HG03280 (cell line): Measurements from ENCODE around the gene TPBG.

Experiments
- ATAC-seq: cut with Tn5 transposase; IDR thresholded peaks from one replicate; pipeline ENCODE4 v1.9.1; 2021; ENCODE audit warnings: mild to moderate bottlenecking, moderate library complexity; ENCODE audit not compliant: unreplicated experiment

TPBG gene

GRCh38 chr6:82363428-82364086 is at the start of gene TPBG:
Gene TPBG (plus strand): TSS chr6:82363817. CDS start chr6:82364962, 1,145 bp downstream.
- no peak for ATAC-seq

- ATAC-seq: no peak
These were observed 41.2 kb upstream of the TPBG start for GRCh38 chr6:82322386-82322785.

GRCh38 chr6:82329766-82330165 is 33.9 kb upstream of the TPBG start:
- no peak for ATAC-seq

GRCh38 chr6:82330171-82330804 is 33.3 kb upstream of the TPBG start:
- ATAC-seq: no peak

GRCh38 chr6:82331031-82331773 is 32.4 kb upstream of the TPBG start:
- no peak for ATAC-seq

GRCh38 chr6:82333781-82334180 is 29.8 kb upstream of the TPBG start:
- no peak for ATAC-seq

- ATAC-seq: no peak
These were observed 25.8 kb upstream of the TPBG start for GRCh38 chr6:82337688-82338257.

GRCh38 chr6:82348130-82348529 is 15.5 kb upstream of the TPBG start:
- ATAC-seq: no peak

- no peak for ATAC-seq
These were observed 9.8 kb upstream of the TPBG start for GRCh38 chr6:82353848-82354247.

GRCh38 chr6:82360552-82360951 is 3.1 kb upstream of the TPBG start:
- ATAC-seq: no peak

- no peak for ATAC-seq
These were observed 2.0 kb upstream of the TPBG start for GRCh38 chr6:82361631-82362030.

- ATAC-seq: no peak
These were observed 1.5 kb upstream of the TPBG start for GRCh38 chr6:82362144-82362543.

GRCh38 chr6:82362878-82363427 is 664 bp upstream of the TPBG start:
- no peak for ATAC-seq

GRCh38 chr6:82364087-82365015 is 734 bp downstream of the TPBG start:
- ATAC-seq: no peak

GRCh38 chr6:82365016-82365795 is 1.6 kb downstream of the TPBG start:
- no peak for ATAC-seq

GRCh38 chr6:82367704-82368103 is 4.1 kb downstream of the TPBG start:
- no peak for ATAC-seq

- no peak for ATAC-seq
These were observed 7.2 kb downstream of the TPBG start for GRCh38 chr6:82370788-82371187.

GRCh38 chr6:82371799-82372546 is 8.4 kb downstream of the TPBG start:
- no peak for ATAC-seq

- ATAC-seq: no peak
These were observed 9.0 kb downstream of the TPBG start for GRCh38 chr6:82372656-82373055.
